Esophagus muscularis mucosa (tissue), 3 donors: ENCODE measurements around the gene SRXN1.

ENCODE experiments used
- POLR2A ChIP-seq: fragments of 450-650 bp; IDR thresholded peaks from one replicate; pipeline ENCODE4 v1.6.1; 2017; ENCODE audit warnings: antibody characterized with exemption, moderate library complexity, mild to moderate bottlenecking, low read depth
- TF ChIP-seq, protein P1 (sequence below), 3 experiments: fragments of 200-600 bp in 2 of 3; fragments of 450-650 bp in 1 of 3; sonication (generic) in 2 of 3; IDR thresholded peaks; one replicate each; pipeline ENCODE4 v1.5.1; 2017 to 2019; ENCODE audit warnings: antibody characterized with exemption in 3 of 3, mild to moderate bottlenecking in 2 of 3, moderate library complexity in 1 of 3

DNA sequence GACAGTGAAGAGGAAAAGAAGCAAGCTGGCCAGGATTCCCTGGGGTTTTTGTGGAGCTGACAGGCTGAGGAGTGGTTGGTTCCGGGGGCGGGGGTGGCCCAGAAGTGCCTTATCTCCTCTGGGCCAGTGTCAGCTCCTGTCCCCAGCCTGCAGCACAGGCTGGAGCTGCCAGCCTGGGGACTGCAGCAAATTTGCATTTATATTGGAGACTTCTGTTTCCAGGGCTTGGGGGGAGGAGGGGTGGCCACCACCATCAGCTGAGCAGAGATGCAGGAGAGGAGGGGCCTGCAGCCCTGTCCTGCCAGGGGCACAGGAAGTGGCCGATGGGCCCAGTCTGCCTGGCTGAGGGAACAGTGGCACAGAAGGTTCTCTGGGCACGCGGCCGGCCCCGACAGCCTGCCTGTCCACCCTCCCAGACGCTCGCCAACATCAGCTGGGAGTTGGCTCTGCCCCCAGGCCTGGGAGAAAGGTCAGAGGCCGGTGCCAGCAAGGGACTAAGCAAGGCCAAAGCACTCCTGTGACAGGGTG lies 46.9 kb upstream of the SRXN1 start:
- TF ChIP-seq, protein P1, sequence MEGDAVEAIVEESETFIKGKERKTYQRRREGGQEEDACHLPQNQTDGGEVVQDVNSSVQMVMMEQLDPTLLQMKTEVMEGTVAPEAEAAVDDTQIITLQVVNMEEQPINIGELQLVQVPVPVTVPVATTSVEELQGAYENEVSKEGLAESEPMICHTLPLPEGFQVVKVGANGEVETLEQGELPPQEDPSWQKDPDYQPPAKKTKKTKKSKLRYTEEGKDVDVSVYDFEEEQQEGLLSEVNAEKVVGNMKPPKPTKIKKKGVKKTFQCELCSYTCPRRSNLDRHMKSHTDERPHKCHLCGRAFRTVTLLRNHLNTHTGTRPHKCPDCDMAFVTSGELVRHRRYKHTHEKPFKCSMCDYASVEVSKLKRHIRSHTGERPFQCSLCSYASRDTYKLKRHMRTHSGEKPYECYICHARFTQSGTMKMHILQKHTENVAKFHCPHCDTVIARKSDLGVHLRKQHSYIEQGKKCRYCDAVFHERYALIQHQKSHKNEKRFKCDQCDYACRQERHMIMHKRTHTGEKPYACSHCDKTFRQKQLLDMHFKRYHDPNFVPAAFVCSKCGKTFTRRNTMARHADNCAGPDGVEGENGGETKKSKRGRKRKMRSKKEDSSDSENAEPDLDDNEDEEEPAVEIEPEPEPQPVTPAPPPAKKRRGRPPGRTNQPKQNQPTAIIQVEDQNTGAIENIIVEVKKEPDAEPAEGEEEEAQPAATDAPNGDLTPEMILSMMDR (IDR thresholded peaks at IDR 0.05), result no peak
- no peak for TF ChIP-seq POLR2A
